HG02840 (cell line): ENCODE measurements around the gene PGRMC2.
"Not testable (repeated sequence)": the region's sequence is repeated elsewhere in the genome, so short reads cannot be mapped to it uniquely, and the experiment has no call there.

Experiments used
- ATAC-seq: cut with Tn5 transposase; IDR thresholded peaks from one replicate; pipeline ENCODE4 v1.9.1; 2021; ENCODE audit warnings: mild to moderate bottlenecking, moderate library complexity, moderate number of reproducible peaks; ENCODE audit not compliant: unreplicated experiment, low FRiP score

PGRMC2 gene

DNA sequence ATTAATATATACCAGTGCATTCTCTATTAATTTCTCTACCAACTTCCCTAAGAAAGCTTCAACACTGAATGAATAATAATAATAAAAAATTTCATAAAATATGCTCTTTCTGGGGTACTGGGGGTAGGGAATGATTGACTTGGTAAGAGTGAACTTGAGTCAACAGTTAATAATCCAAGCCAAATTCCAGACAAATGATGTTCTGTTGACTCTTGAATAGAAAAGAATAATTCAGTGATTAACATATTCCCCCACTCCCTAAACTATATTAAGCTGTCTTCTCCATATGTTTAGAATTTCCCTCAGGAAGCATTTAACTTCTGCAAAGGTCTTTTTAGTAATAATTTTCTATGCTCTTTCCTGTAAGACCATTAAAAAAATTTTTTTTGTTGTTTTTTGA, 12.3 kb downstream of the PGRMC2 start:
- ATAC-seq, result no peak

DNA sequence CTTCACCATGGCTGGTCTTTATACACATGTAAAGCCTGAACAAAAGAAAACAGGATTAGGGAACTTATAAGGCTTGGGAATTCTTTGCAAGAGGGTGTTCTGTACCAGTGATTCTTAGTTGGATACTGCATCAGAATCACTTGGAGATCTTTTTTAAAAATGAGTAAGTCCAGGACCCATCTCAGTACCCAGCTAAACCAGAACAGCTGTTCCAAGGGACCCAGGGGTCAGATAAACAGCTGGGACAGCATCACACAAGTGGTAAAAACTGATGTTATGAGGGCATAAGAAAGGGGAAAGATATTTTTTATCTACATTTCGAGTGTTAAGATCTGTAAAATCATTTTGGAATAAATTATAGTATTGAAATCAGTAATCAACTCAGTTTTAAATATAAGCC, 16.1 kb downstream of the PGRMC2 start:
- no peak for ATAC-seq

DNA sequence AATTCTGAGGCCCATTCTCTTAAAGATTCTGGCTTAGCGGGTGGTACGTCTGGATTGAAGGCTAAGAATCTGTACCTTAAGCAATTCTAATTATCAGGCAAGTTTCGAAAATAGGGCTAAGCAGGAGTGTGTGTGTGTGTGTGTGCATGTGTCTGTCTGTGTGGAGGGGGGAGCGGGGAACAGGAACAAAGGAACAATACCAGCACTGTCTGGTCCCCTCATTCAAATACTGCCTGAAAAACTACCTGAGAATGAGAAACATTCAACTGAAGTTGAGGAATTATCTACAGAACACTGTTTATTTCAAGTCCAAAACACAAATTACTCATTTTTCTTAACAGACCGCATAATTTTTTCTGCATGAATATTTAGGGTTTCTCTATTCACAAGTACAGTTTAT, 18.6 kb downstream of the PGRMC2 start:
- ATAC-seq, result no peak

DNA sequence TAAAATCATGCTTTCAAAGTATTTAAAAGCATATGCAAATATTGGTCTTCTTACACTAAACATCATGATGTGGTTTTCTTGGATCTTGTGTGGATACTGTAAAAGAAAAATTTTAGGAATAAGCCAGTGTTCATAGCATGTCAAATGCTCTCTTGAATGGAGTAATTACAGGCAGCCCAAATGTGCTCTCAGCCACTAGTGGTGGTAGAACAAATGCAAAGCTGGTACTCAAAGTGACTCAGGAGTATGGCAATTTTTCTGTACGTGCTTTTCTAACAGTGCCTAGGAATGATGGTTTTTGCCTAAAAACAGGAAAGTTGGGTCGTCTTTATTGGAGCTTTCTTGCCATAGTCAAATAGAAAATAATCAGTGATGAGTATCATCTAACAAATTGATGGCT, 19.9 kb downstream of the PGRMC2 start:
- ATAC-seq, result no peak

DNA sequence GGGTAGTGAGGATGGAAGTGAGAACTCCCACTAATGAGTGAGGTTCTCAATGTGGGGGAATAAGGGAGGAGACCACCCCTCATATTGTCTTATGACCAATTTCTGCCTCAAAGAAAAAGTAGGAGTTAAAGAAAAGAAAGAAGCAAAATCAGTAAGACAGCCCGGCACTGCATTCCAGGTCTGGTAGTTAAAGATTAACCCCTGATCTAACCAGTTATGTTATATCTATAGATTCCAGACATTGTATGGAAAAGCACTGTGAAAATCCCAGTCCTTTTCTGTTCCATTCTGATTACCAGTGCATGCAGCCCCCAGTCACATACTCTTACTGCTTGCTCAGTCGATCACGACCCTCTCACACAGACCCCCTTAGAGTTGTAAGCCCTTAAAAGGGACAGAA, 20.4 kb downstream of the PGRMC2 start:
- ATAC-seq, result not testable (repeated sequence)

DNA sequence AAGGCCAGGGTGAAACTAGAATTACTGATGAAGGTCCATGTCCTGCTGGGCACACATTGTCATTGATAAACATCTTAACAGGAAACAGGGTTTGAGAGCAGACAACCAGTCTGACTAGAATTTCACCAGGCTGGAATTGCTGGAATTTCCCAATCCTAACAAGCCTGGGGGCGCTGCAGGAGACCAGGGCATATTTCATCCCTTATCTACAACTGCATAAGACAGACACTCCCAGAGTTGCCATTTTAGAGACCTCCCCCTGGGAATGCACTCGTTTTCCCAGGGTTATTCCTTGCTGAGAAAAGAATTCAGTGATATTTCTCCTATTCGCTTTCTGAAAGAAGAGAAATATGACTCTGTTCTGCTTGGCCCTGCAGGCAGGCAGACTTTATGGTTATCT, 22.1 kb downstream of the PGRMC2 start:
- ATAC-seq, result not testable (repeated sequence)

DNA sequence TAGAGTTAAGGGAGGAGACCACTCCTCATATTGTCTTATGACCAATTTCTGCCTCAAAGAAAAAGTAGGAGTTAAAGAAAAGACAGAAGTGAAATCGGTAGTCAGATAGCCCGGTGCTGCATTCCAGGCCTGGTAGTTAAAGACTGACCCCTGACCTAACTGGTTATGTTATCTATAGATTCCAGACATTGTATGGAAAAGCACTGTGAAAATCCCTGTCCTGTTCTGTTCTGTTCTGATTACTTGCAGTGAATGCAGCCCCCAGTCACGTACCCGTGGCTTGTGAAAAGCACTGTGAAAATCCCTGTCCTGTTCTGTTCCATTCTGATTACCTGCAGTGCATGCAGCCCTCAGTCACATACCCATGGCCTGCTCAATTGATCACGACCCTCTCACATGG, 27.7 kb downstream of the PGRMC2 start:
- not testable (repeated sequence) for ATAC-seq

DNA sequence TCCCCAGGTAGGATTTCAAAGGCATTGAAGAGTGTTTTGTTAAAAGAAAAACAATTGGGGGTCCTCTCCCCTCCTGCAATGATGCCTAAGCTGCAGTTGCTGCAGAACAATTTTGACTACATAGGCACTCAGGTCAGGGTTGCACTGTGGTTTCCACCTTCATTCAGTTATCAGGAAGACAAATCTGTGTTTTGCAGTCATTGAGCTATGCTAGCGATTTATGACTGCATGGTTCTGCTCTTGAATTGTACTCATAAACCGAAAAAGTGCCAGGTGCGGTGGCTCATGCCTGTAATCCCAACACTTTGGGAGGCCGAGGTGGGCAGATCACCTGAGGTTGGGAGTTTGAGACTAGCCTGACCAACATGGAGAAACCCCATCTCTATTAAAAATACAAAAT, 29.4 kb downstream of the PGRMC2 start:
- not testable (repeated sequence) for ATAC-seq

DNA sequence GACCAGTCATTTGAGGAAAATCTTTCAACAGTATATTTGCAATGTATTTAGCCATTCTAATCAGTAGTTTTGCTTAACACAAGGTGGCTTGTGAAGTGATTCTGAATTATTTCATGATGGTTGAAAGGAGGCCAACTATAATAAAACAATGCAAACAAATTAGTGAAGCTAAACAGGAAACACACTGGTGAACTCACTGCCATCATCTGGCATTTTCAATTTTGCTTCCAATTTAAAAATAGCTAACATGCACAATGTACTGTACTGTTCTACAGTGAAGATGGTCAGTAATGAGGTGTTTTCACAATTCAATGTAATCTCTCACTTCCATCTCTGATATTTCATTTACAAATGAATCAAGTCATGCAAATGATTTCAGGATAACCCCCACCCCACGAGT, 31.1 kb downstream of the PGRMC2 start:
- no peak for ATAC-seq

DNA sequence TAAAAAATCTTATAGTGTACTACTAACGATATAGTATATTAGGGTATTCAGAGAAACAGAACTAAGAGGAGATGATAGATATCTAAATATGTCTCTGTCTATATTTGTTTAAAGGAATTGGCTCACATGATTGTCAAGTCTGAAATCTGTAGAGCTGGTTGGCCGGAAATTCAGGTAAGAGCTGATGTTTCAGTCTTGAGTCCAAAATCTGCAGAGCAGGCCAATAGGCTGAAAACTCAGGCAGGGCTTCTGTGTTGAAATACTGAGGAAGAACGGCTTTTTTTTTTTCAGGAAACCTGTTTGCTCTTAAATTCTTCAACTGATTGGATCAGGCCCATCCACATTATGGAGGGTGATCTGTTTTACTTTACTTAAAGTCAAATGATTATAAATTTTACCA, 31.7 kb downstream of the PGRMC2 start:
- ATAC-seq, result no peak

DNA sequence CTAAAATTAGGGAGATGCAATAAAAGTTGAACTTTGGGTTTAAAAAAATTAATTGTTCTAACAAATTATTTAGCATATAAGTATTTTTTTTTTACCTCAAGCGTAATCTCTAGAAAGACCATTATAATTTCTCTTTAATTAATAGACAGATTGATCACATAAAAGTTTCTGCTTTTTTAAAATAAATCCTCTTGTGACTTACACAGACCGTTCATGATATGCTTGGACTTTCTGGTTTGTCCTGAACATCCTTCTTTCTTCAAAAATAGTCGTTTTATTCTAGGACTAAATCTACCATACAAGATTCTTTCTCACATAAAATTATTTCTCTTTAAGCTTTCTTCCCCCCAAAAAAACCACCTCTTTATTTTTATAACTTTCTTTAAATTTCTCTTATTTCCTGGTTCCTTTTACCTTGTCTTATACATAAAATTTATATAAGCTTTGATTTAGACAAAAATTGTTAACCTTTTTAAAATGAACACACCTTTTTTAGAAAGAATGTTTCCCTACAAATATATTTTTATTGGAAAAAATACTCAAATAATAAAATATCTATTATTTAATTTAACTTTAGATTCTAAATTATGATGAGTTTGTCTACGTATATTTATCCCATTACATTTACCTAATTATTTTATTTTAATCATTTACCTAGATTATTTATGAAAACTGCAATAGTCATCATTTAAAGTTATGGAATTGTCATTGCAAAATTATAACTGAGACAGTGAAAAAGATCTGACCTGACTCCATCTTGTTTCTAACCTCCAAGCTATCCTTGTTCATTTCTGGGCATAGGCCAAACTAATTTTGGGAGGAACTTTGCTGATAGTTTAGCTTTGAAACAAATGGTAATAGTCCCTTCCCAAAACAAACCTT, 37.6 kb downstream of the PGRMC2 start:
- ATAC-seq, result no peak

DNA sequence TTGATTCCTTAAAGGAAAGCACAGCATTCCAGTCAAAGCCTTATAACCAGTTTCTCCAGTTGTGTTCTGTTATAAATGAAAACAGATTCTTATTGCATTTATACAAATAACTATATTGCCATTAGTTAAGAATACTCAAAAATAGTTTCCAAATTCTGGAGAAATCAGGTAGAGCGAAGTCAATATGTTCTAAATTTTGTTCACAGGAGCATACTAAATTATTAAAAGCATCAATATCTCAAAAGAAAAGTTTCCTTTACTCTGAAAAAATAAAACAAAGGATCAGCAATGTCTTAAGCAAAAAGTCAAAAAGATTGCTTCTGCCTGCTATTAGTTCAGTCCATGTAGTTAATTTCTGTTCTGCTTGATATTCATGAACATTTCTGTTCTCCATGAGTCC, 39.7 kb downstream of the PGRMC2 start:
- ATAC-seq, result no peak

DNA sequence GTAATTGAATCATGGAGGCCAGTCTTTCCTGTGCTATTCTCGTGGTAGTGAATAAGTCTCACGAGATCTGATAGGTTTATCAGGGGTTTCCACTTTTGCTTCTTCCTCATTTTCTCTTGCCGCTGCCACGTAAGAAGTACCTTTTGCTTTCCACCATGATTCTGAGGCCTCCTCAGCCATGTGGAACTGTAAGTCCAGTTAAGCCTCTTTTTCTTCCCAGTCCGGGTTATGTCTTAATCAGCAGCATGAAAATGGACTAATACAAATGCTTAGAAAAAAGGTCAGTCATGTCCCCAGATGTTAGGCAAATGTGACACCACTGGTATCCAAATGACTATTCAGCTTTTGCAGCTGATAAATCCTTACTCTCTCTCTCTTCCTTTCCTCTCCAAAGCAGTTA, 42.2 kb downstream of the PGRMC2 start:
- ATAC-seq, result not testable (repeated sequence)

DNA sequence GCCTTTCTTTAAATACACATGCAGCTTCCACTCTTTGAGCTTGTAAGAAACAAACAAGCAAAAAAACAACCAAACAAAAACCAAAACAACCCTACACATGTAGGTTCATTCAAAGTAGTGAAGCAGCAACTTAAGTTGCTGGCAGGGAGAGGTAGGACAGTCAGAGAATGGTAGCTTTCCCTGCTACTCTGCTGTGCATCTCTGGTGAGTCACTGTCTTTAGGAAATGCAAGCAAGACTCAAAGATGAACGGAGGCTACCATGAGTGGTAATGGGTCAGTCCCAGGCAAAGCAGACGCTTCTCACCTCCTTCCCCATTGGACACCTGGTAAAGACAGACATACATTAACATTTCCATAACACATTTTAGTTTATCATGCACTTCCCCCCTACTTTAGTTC, 43.2 kb downstream of the PGRMC2 start:
- ATAC-seq, result no peak

DNA sequence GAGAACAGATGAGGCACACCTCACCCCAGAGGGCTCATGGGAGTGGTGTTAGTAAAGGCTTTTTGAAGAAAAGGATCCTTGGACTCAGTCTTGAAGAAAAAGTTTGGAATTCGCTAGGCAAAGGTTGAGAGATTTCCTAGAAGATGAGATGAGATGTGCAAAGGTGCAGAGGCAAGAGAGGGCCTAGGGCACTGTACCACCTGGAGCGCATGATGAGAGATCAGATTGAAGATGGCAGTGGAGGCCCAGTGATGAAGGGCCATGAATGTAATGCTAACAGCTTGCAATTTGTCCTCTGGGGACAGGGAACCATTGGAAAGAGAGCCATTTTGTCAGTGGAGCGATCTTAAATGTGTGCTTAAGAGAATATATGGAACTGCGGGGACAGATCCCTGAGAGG, 45.0 kb downstream of the PGRMC2 start:
- no peak for ATAC-seq

DNA sequence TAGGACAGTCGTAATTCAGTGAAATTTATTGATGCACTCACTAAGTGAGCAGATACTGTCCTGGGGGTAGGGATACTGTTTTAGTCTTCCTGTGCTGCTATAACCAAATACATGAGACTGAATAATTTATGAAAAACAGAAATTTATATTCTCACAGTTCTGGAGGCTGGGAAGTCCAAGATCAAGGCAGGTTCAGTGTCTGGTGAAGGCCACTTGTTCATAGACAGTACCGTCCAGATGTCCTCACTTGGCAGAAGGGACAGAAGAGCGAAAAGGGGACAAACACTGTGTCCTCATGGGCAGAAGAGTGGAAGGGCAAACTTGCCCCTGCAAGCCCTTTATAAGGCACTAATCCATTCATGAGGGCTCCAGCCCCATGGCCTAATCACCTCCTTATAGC, 45.6 kb downstream of the PGRMC2 start:
- ATAC-seq, result no peak

DNA sequence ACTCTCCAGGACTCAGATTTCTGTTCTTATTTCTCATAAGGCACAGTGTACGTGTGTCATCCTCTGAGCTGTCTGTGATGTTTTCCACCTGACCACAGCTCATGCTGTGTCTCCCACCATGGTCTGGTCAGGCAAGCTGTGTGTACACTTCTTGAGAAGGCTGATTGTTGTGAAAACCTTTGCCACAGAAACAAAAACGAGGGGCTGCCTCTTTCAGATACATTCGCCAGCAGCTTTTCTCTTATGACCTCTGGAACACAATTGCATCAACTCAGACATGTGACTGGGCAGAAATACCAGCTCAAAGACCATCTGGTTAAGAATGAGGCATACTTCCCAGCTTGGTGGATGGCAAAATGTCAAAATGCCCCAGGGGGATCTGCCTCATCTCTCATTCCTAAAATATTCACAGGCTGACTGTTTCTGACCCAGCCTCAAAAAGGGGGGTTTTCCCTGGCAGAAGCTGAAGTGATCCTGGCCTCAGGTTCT, 46.1 kb downstream of the PGRMC2 start:
- ATAC-seq, result no peak

DNA sequence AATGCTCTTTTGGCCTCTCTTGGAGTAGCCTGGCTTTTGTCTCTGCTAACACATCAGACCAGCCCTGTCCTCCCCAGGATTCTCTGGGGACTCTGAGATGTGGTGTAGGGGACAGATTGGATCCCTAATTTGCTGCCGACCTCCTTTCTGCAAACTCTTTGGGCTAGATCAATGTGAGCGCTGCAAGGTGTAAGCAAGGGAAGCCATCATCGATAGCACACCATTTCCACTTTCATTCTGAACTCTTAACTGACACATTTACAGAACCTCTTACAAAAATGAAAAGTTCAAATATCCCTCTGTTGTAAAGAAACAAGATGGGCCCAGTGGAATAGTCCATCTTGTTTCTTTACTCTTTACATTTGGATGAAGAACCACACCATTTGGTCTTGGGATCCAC, 46.6 kb downstream of the PGRMC2 start:
- no peak for ATAC-seq

DNA sequence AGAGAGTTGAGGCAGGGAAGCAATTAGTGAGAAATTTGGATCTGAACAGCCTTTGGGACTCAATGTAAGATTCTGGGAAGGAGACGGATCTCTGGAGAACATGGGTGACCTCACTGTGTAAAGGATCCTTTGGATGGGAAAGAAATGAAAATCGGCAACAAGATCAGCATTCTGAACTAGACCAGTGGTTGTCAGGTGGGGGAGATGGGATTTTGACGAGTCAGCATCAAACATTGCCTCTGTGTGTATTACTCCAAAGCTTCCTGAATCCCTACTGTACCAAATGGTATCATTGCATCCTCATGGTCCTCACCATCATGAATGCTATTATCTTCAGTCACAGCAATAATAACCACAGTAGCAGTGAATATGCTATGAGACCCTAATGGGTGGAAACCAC, 52.8 kb downstream of the PGRMC2 start:
- no peak for ATAC-seq

DNA sequence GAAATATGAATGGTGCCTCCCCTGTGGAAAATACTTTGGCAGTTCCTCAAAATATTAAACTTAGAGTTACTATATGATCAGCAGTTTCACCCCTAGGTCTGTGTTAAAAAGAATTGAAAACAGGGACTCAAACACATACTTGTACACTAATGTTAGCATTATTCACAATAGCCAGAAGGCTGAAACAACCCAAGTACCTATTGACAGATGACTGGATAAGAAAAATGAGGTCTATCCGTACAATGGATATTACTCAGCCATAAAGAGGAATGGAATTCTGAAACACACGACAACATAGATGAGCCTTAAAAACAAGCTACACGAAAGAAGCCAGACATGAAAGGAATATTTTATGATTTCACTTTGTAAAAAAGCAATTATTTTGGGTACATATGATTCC, 54.9 kb downstream of the PGRMC2 start:
- ATAC-seq, result no peak

DNA sequence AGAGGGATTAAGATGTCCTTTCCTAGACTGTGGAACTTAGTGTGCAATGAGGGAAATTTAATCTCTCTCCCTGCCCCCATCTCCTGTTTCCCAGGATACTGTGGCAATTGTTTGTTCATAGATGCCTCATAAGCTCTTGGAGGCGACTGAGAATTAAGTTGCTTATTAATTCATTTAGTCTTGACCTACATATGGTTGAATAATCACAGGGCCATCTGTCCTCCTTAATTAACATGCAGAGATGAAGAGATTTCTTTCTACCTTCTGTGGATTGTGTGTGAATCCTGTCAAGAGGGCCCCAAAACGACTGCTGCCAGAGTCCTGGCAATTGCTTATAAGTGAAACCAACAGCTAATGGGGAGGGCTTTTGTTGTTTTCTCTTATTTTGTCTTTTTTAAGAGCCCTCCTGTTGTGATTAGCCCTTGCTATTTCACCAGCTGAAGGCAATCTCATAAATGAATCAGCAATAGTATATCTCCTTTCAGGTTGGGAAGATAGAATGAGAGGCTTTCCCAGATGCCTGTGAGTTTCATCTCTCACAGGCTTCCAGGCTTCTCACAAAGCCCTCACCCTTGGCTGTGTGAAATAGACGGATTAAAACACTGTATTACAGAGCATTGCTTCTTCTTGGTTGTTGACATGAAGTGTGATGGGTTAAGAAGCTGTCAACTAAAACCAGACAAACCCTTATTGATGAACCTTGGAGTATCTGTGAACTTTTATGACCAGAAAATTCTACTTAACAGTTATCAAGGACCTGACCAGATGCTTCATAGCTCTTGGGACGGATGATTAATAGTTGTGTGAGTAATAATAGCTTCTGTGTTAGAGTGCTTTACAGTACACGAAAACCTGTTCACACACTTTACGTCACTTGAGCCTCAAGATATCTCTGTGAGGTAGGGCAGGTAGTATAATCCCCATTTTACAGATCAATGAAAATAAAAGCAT, 58.5 kb downstream of the PGRMC2 start:
- no peak for ATAC-seq
